Cerebellar nuclear complex (tissue), 1 donor: ENCODE data around the gene PPP1R9B.
A peak's percentile ranks its signal among the peaks of the same experiment; 100 is the strongest.

ENCODE experiments used
- DNase-seq, 2 experiments: peaks; one replicate each; lab custom pipeline; 2025; lab: John Stamatoyannopoulos, UW

The PPP1R9B gene

GRCh38 chr17:50172130-50172529 lies 21.7 kb upstream of the PPP1R9B start:
- DNase-seq = no peak

- no peak for DNase-seq
Measured at GRCh38 chr17:50171371-50172071, 21.0 kb upstream of the PPP1R9B start.

- no peak for DNase-seq
Measured at GRCh38 chr17:50170662-50171370, 20.3 kb upstream of the PPP1R9B start.

- no peak for DNase-seq
Measured at GRCh38 chr17:50169881-50170459, 19.5 kb upstream of the PPP1R9B start.

GRCh38 chr17:50169121-50169764 lies 18.8 kb upstream of the PPP1R9B start:
- DNase-seq = no peak

- DNase-seq = no peak
Measured at GRCh38 chr17:50168319-50168718, 17.8 kb upstream of the PPP1R9B start.

- no peak for DNase-seq
Measured at GRCh38 chr17:50167371-50167770, 16.9 kb upstream of the PPP1R9B start.

- DNase-seq = no peak
Measured at GRCh38 chr17:50166518-50167181, 16.2 kb upstream of the PPP1R9B start.

GRCh38 chr17:50165867-50166517 lies 15.5 kb upstream of the PPP1R9B start, which contains the start of gene SGCA:
Gene SGCA, plus strand, starts transcription at chr17:50166005. Its CDS starts 36 bp downstream, at chr17:50166041.
- no peak for DNase-seq

GRCh38 chr17:50165466-50165865 lies 15.0 kb upstream of the PPP1R9B start:
- no peak for DNase-seq

GRCh38 chr17:50165066-50165465 lies 14.6 kb upstream of the PPP1R9B start:
- no peak for DNase-seq

- DNase-seq = no peak
Measured at GRCh38 chr17:50164697-50164988, 14.2 kb upstream of the PPP1R9B start.

GRCh38 chr17:50163843-50164696 lies 13.6 kb upstream of the PPP1R9B start:
- DNase-seq = no peak

GRCh38 chr17:50162466-50163254 lies 12.2 kb upstream of the PPP1R9B start:
- no peak for DNase-seq

- DNase-seq = no peak
Measured at GRCh38 chr17:50161911-50162288, 11.4 kb upstream of the PPP1R9B start.

GRCh38 chr17:50161023-50161910 lies 10.8 kb upstream of the PPP1R9B start:
- peak in 1 of 2 experiments; percentile 79 for DNase-seq

- no peak for DNase-seq
Measured at GRCh38 chr17:50157891-50158290, 7.4 kb upstream of the PPP1R9B start.

GRCh38 chr17:50155115-50155819 lies 4.8 kb upstream of the PPP1R9B start:
- no peak for DNase-seq
